SK-N-SH (cell line): ENCODE data around the gene CCDC192.

ENCODE experiments used
- FOXM1 ChIP-seq: IDR thresholded peaks from 2 replicates; pipeline ENCODE4 v1.4.0; 2012; ENCODE audit warnings: low read depth, mild to moderate bottlenecking
- NFIC ChIP-seq: IDR thresholded peaks from 2 replicates; pipeline ENCODE4 v1.4.0; 2012; ENCODE audit warnings: borderline replicate concordance
- RCOR1 ChIP-seq: fragments of 150-350 bp; IDR thresholded peaks from 2 replicates; pipeline ENCODE4 v1.6.1; 2017; ENCODE audit warnings: antibody characterized with exemption, low read length
- RFX5 ChIP-seq: IDR thresholded peaks from 2 replicates; pipeline ENCODE4 v1.6.1; 2012; ENCODE audit warnings: mild to moderate bottlenecking, improper control_type of control experiment, low read length
- TF ChIP-seq, protein P1 (sequence below): fragments of 200-600 bp; sonication (generic); IDR thresholded peaks from 2 replicates; pipeline ENCODE4 v1.6.1; 2017; ENCODE audit warnings: antibody characterized with exemption, mild to moderate bottlenecking, moderate library complexity
- TF ChIP-seq, protein P2 (sequence below): IDR thresholded peaks from 2 replicates; pipeline ENCODE4 v1.4.0; 2012; ENCODE audit warnings: low read depth, borderline replicate concordance

DNA sequence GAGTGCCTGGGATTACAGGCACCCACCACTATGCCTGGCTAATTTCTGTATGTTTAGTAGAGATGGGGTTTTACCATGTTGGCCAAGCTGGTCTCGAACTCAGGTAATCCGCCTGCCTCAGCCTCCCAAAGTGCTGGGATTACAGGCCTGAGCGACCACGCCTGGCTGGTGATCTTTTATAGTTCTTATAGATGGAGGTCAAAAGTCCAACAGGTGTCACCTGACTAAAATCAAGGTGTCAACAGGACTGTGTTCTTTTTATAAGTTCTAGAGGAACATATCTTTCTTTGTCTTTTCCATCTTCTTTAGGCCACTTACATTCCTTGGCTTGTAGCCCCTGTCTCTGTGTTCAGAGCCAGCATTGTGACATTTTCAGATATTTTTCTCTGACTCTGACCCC, 224.9 kb downstream of the CCDC192 start:
- TF ChIP-seq FOXM1 (no peak), RCOR1 (no peak), RFX5 (no peak), NFIC (no peak)
- TF ChIP-seq, protein P1, sequence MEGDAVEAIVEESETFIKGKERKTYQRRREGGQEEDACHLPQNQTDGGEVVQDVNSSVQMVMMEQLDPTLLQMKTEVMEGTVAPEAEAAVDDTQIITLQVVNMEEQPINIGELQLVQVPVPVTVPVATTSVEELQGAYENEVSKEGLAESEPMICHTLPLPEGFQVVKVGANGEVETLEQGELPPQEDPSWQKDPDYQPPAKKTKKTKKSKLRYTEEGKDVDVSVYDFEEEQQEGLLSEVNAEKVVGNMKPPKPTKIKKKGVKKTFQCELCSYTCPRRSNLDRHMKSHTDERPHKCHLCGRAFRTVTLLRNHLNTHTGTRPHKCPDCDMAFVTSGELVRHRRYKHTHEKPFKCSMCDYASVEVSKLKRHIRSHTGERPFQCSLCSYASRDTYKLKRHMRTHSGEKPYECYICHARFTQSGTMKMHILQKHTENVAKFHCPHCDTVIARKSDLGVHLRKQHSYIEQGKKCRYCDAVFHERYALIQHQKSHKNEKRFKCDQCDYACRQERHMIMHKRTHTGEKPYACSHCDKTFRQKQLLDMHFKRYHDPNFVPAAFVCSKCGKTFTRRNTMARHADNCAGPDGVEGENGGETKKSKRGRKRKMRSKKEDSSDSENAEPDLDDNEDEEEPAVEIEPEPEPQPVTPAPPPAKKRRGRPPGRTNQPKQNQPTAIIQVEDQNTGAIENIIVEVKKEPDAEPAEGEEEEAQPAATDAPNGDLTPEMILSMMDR = no peak
- TF ChIP-seq, protein P2, sequence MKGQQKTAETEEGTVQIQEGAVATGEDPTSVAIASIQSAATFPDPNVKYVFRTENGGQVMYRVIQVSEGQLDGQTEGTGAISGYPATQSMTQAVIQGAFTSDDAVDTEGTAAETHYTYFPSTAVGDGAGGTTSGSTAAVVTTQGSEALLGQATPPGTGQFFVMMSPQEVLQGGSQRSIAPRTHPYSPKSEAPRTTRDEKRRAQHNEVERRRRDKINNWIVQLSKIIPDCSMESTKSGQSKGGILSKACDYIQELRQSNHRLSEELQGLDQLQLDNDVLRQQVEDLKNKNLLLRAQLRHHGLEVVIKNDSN = no peak
